NT2/D1 (cell line): ENCODE data around the gene GMNC.
A peak's percentile ranks its signal among the peaks of the same experiment; 100 is the strongest.
"Not testable (repeated sequence)": the region's sequence is repeated elsewhere in the genome, so short reads cannot be mapped to it uniquely, and the experiment has no call there.

Experiments
- DNase-seq: peaks from one replicate; pipeline ENCODE4 v3.0.0-alpha.2; 2011; ENCODE audit warnings: low read depth, low spot score
- H3K27me3 ChIP-seq: 2 replicates; pipeline ENCODE4 v1.6.0; 2011; ENCODE audit warnings: mild to moderate bottlenecking; ENCODE audit not compliant: insufficient read length, insufficient read depth
- H3K36me3 ChIP-seq: 2 replicates; pipeline ENCODE4 v1.6.1; 2011; ENCODE audit warnings: mild to moderate bottlenecking, low read length, mixed read lengths; ENCODE audit not compliant: insufficient read depth, insufficient read length
- H3K4me1 ChIP-seq: 2 replicates; pipeline ENCODE4 v1.5.1; 2011; ENCODE audit not compliant: insufficient read depth, insufficient read length
- H3K4me3 ChIP-seq: 2 replicates; pipeline ENCODE4 v1.5.1; 2011; ENCODE audit warnings: low read depth; ENCODE audit not compliant: insufficient read length
- H3K9ac ChIP-seq: 2 replicates; pipeline ENCODE4 v1.6.0; 2011; ENCODE audit warnings: low read depth; ENCODE audit not compliant: insufficient read length
- H3K9me3 ChIP-seq: 2 replicates; pipeline ENCODE4 v1.5.1; 2011; ENCODE audit warnings: mild to moderate bottlenecking, low read length; ENCODE audit not compliant: insufficient read depth
- SUZ12 ChIP-seq: IDR thresholded peaks from 2 replicates; pipeline ENCODE4 v1.6.1; 2011; ENCODE audit not compliant: insufficient read length, insufficient read depth; ENCODE audit errors: extremely low read depth
- YY1 ChIP-seq: IDR thresholded peaks from 2 replicates; pipeline ENCODE4 v1.6.1; 2011; ENCODE audit not compliant: insufficient read length, insufficient read depth
- ZNF274 ChIP-seq: IDR thresholded peaks from 2 replicates; pipeline ENCODE4 v1.6.1; 2011; ENCODE audit warnings: mild to moderate bottlenecking, low read depth, low read length

Gene GMNC

GRCh38 chr3:190883973-190884832, 21.7 kb upstream of the GMNC start:
- H3K9me3 ChIP-seq = no peaks in the 10 kb centered on the region
- peak; percentile 47 for DNase-seq
- H3K9ac ChIP-seq = no peak overlapping the region
- TF ChIP-seq YY1 (no peak), ZNF274 (no peak), SUZ12 (no peak)
- H3K36me3 ChIP-seq = no peaks in the 10 kb centered on the region
- no peaks in the 10 kb centered on the region for H3K27me3 ChIP-seq
- H3K4me1 ChIP-seq = no peaks in the 10 kb centered on the region
- H3K4me3 ChIP-seq = no peak overlapping the region

GRCh38 chr3:190883141-190883540, 20.6 kb upstream of the GMNC start:
- DNase-seq = no peak
- no peaks in the 10 kb centered on the region for H3K4me1 ChIP-seq
- TF ChIP-seq SUZ12 = no peak
- TF ChIP-seq YY1 = no peak
- TF ChIP-seq ZNF274 = no peak
- no peak overlapping the region for H3K4me3 ChIP-seq
- no peaks in the 10 kb centered on the region for H3K9me3 ChIP-seq
- H3K36me3 ChIP-seq = no peaks in the 10 kb centered on the region
- H3K27me3 ChIP-seq = no peaks in the 10 kb centered on the region
- H3K9ac ChIP-seq = no peak overlapping the region

- TF ChIP-seq ZNF274 (no peak), SUZ12 (no peak), YY1 (no peak)
- Histone ChIP-seq H3K9ac (no peak overlapping the region), H3K4me3 (no peak overlapping the region), H3K27me3 (no peaks in the 10 kb centered on the region), H3K9me3 (no peaks in the 10 kb centered on the region; the same call in 1 of the 2 replicates), H3K36me3 (no peaks in the 10 kb centered on the region), H3K4me1 (no peaks in the 10 kb centered on the region)
- DNase-seq = no peak
Measured at GRCh38 chr3:190877925-190878324, 15.4 kb upstream of the GMNC start.

GRCh38 chr3:190876433-190876832, 13.9 kb upstream of the GMNC start:
- DNase-seq, H3K4me1 ChIP-seq, H3K9ac ChIP-seq, H3K9me3 ChIP-seq, H3K27me3 ChIP-seq, H3K36me3 ChIP-seq, H3K4me3 ChIP-seq: not testable (repeated sequence)

- H3K4me1 ChIP-seq, H3K27me3 ChIP-seq, H3K9me3 ChIP-seq, H3K4me3 ChIP-seq, DNase-seq, H3K9ac ChIP-seq, H3K36me3 ChIP-seq: not testable (repeated sequence)
Measured at GRCh38 chr3:190875061-190875460, 12.6 kb upstream of the GMNC start.

GRCh38 chr3:190870127-190870526, 7.6 kb upstream of the GMNC start:
- Histone ChIP-seq H3K4me3 (no peak overlapping the region), H3K9me3 (no peaks in the 10 kb centered on the region), H3K36me3 (no peaks in the 10 kb centered on the region), H3K27me3 (no peaks in the 10 kb centered on the region), H3K9ac (no peak overlapping the region), H3K4me1 (no peaks in the 10 kb centered on the region)
- no peak for TF ChIP-seq SUZ12
- no peak for TF ChIP-seq ZNF274
- TF ChIP-seq YY1 = no peak
- DNase-seq = no peak

GRCh38 chr3:190867071-190867470, 4.6 kb upstream of the GMNC start:
- Histone ChIP-seq H3K4me3 (no peak overlapping the region), H3K4me1 (no peaks in the 10 kb centered on the region), H3K27me3 (peaks cover 19% of the 10 kb centered on the region), H3K36me3 (no peaks in the 10 kb centered on the region), H3K9me3 (no peaks in the 10 kb centered on the region), H3K9ac (no peak overlapping the region)
- no peak for DNase-seq
- TF ChIP-seq ZNF274 = no peak
- no peak for TF ChIP-seq SUZ12
- TF ChIP-seq YY1 = no peak

- Histone ChIP-seq H3K27me3 (peaks cover 20% of the 10 kb centered on the region), H3K9ac (no peak overlapping the region), H3K4me1 (no peaks in the 10 kb centered on the region), H3K36me3 (no peaks in the 10 kb centered on the region), H3K9me3 (no peaks in the 10 kb centered on the region), H3K4me3 (no peak overlapping the region)
- DNase-seq = no peak
- TF ChIP-seq SUZ12 = no peak
- TF ChIP-seq ZNF274 = no peak
- no peak for TF ChIP-seq YY1
Measured at GRCh38 chr3:190865828-190866227, 3.3 kb upstream of the GMNC start.
